ENCODE measurements around the gene GRB10.

GRB10 gene

DNA sequence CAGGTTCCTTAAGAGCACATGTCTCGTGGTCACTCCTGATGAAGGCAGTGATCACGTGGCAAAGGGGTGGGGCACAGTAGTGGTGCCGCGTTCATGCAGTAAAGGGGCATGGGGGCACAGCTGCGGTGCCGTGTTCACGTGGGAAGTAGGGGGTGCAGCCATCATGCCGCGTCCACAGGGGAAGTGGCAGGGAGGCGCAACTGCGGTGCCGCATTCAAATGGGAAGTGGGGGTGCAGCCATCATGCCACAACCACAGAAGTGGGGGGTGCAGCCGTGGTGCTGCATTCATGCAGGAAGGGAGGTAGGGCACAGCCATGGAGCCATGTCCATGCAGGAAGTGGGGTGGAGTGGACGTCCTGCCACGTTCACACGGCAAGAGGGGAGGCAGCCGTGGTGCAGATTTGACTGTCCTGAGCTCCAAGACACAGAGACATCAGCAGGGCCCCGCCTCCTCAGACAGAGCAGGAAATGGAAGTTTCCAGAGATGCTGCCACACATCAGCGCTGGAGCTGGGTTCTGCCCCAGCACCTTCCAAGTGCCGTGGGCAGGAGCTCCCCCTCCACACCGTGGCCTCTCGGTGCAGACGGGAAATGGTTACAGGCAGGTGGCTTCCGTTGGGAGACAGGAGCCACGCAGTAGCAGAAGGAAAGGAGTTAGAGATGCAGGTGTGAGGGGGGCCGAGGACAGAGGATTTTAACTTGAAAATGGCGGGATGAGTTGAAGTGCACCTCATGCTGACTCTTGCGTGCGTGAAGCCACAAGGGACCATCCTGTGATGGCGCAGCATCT, 122.5 kb downstream of the GRB10 start:
- H3K27ac ChIP-seq (ENCODE audit: low read depth, low read length) = no peak overlapping the region
- H3K27me3 ChIP-seq (ENCODE audit: control insufficient read depth, insufficient read depth, low read length) = no peaks in the 10 kb centered on the region
- no peak overlapping the region for H3K4me3 ChIP-seq (ENCODE audit: low read depth, low read length)
- H3K9me3 ChIP-seq (ENCODE audit: control insufficient read depth, insufficient read depth, low read depth, low read length) = no peaks in the 10 kb centered on the region
- H3K9ac ChIP-seq (ENCODE audit: low read length) = no peak overlapping the region
- peaks cover 34% of the 10 kb centered on the region; the same call in 1 of the 2 replicates for H3K36me3 ChIP-seq (ENCODE audit: control insufficient read depth, insufficient read depth, low read length)
- no peaks in the 10 kb centered on the region for H3K4me1 ChIP-seq (ENCODE audit: control insufficient read depth, insufficient read depth, low read length)

- H3K4me3 ChIP-seq (ENCODE audit: low read depth, low read length) = no peak overlapping the region
- H3K27me3 ChIP-seq (ENCODE audit: control insufficient read depth, insufficient read depth, low read length) = no peaks in the 10 kb centered on the region
- H3K36me3 ChIP-seq (ENCODE audit: control insufficient read depth, insufficient read depth, low read length) = peaks cover 33% of the 10 kb centered on the region; the same call in 1 of the 2 replicates
- no peak overlapping the region for H3K27ac ChIP-seq (ENCODE audit: low read depth, low read length)
- H3K9me3 ChIP-seq (ENCODE audit: control insufficient read depth, insufficient read depth, low read depth, low read length) = no peaks in the 10 kb centered on the region
- no peak overlapping the region for H3K9ac ChIP-seq (ENCODE audit: low read length)
- H3K4me1 ChIP-seq (ENCODE audit: control insufficient read depth, insufficient read depth, low read length) = no peaks in the 10 kb centered on the region
These were observed 123.2 kb downstream of the GRB10 start for GRCh38 chr7:50659329-50659965.

- H3K36me3 ChIP-seq (ENCODE audit: control insufficient read depth, insufficient read depth, low read length) = peaks cover 26% of the 10 kb centered on the region; the same call in 1 of the 2 replicates
- no peaks in the 10 kb centered on the region for H3K4me1 ChIP-seq (ENCODE audit: control insufficient read depth, insufficient read depth, low read length)
- no peaks in the 10 kb centered on the region for H3K27me3 ChIP-seq (ENCODE audit: control insufficient read depth, insufficient read depth, low read length)
- H3K4me3 ChIP-seq (ENCODE audit: low read depth, low read length) = no peak overlapping the region
- no peaks in the 10 kb centered on the region for H3K9me3 ChIP-seq (ENCODE audit: control insufficient read depth, insufficient read depth, low read depth, low read length)
- no peak overlapping the region for H3K9ac ChIP-seq (ENCODE audit: low read length)
- H3K27ac ChIP-seq (ENCODE audit: low read depth, low read length) = no peak overlapping the region
These were observed 124.0 kb downstream of the GRB10 start for GRCh38 chr7:50658696-50659095.

- Histone ChIP-seq H3K4me1 (ENCODE audit: control insufficient read depth, insufficient read depth, low read length) (no peaks in the 10 kb centered on the region), H3K27me3 (ENCODE audit: control insufficient read depth, insufficient read depth, low read length) (no peaks in the 10 kb centered on the region), H3K27ac (ENCODE audit: low read depth, low read length) (no peak overlapping the region), H3K36me3 (ENCODE audit: control insufficient read depth, insufficient read depth, low read length) (peaks cover 18% of the 10 kb centered on the region; the same call in 1 of the 2 replicates), H3K9me3 (ENCODE audit: control insufficient read depth, insufficient read depth, low read depth, low read length) (no peaks in the 10 kb centered on the region), H3K9ac (ENCODE audit: low read length) (no peak overlapping the region), H3K4me3 (ENCODE audit: low read depth, low read length) (no peak overlapping the region)
These were observed 124.8 kb downstream of the GRB10 start for GRCh38 chr7:50657912-50658311.

- Histone ChIP-seq H3K27ac (ENCODE audit: low read depth, low read length) (no peak overlapping the region), H3K27me3 (ENCODE audit: control insufficient read depth, insufficient read depth, low read length) (no peaks in the 10 kb centered on the region), H3K4me3 (ENCODE audit: low read depth, low read length) (no peak overlapping the region), H3K9me3 (ENCODE audit: control insufficient read depth, insufficient read depth, low read depth, low read length) (no peaks in the 10 kb centered on the region), H3K9ac (ENCODE audit: low read length) (no peak overlapping the region), H3K36me3 (ENCODE audit: control insufficient read depth, insufficient read depth, low read length) (peaks cover 17% of the 10 kb centered on the region; the same call in 1 of the 2 replicates), H3K4me1 (ENCODE audit: control insufficient read depth, insufficient read depth, low read length) (no peaks in the 10 kb centered on the region)
These were observed 125.3 kb downstream of the GRB10 start for GRCh38 chr7:50657341-50657873.

DNA sequence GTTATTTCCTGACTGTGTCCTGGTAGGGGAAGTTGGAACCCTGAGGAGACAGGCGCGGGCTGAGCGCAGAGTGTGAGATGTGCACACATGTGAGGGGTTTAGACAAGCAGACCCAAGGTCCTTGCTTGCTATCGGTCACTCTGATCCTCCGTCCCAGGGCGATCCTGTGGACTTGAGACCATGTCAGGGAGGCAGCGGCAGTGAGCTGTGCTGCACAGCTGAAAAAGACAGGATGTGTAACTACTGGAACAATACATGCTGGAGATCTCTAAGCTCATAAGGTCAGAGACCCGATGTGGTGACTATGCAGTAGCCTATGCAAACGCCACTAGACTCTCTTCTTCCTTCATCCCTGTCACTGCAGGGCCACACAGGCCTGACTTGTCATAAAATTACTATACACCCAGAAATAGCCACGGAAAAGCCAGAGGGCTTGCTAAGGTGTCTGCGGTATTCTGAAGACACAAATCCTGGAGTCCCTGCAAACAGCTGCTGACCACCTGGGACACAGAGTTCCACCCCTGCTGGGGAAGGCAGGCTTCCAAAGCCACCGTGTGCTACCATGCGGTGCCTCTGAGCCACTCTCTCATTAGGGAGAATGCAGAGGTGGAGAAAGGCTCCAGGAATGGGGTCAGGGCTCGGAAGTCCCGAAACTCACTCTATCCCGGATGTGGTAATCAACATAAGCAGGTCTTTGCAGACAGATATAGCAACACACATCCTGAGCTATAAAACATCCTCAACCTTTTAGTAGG, 126.4 kb downstream of the GRB10 start:
- Histone ChIP-seq H3K4me3 (ENCODE audit: low read depth, low read length) (no peak overlapping the region), H3K36me3 (ENCODE audit: control insufficient read depth, insufficient read depth, low read length) (peaks cover 6% of the 10 kb centered on the region; the same call in 1 of the 2 replicates), H3K9ac (ENCODE audit: low read length) (no peak overlapping the region), H3K27ac (ENCODE audit: low read depth, low read length) (no peak overlapping the region), H3K27me3 (ENCODE audit: control insufficient read depth, insufficient read depth, low read length) (no peaks in the 10 kb centered on the region), H3K9me3 (ENCODE audit: control insufficient read depth, insufficient read depth, low read depth, low read length) (no peaks in the 10 kb centered on the region), H3K4me1 (ENCODE audit: control insufficient read depth, insufficient read depth, low read length) (no peaks in the 10 kb centered on the region)

- H3K36me3 ChIP-seq (ENCODE audit: control insufficient read depth, insufficient read depth, low read length) = peaks cover 6% of the 10 kb centered on the region; the same call in 1 of the 2 replicates
- no peak overlapping the region for H3K4me3 ChIP-seq (ENCODE audit: low read depth, low read length)
- no peak overlapping the region for H3K9ac ChIP-seq (ENCODE audit: low read length)
- H3K4me1 ChIP-seq (ENCODE audit: control insufficient read depth, insufficient read depth, low read length) = no peaks in the 10 kb centered on the region
- H3K27me3 ChIP-seq (ENCODE audit: control insufficient read depth, insufficient read depth, low read length) = no peaks in the 10 kb centered on the region
- H3K9me3 ChIP-seq (ENCODE audit: control insufficient read depth, insufficient read depth, low read depth, low read length) = no peaks in the 10 kb centered on the region
- no peak overlapping the region for H3K27ac ChIP-seq (ENCODE audit: low read depth, low read length)
These were observed 127.2 kb downstream of the GRB10 start for GRCh38 chr7:50655490-50655889.

GRCh38 chr7:50655020-50655419, 127.7 kb downstream of the GRB10 start:
- Histone ChIP-seq H3K4me1 (ENCODE audit: control insufficient read depth, insufficient read depth, low read length) (no peaks in the 10 kb centered on the region), H3K4me3 (ENCODE audit: low read depth, low read length) (no peak overlapping the region), H3K9me3 (ENCODE audit: control insufficient read depth, insufficient read depth, low read depth, low read length) (no peaks in the 10 kb centered on the region), H3K27me3 (ENCODE audit: control insufficient read depth, insufficient read depth, low read length) (no peaks in the 10 kb centered on the region), H3K27ac (ENCODE audit: low read depth, low read length) (no peak overlapping the region), H3K9ac (ENCODE audit: low read length) (no peak overlapping the region), H3K36me3 (ENCODE audit: control insufficient read depth, insufficient read depth, low read length) (peaks cover 6% of the 10 kb centered on the region; the same call in 1 of the 2 replicates)

GRCh38 chr7:50653981-50654425, 128.7 kb downstream of the GRB10 start:
- no peaks in the 10 kb centered on the region for H3K4me1 ChIP-seq (ENCODE audit: control insufficient read depth, insufficient read depth, low read length)
- H3K27ac ChIP-seq (ENCODE audit: low read depth, low read length) = no peak overlapping the region
- no peaks in the 10 kb centered on the region for H3K27me3 ChIP-seq (ENCODE audit: control insufficient read depth, insufficient read depth, low read length)
- H3K9ac ChIP-seq (ENCODE audit: low read length) = no peak overlapping the region
- peaks cover 10% of the 10 kb centered on the region for H3K36me3 ChIP-seq (ENCODE audit: control insufficient read depth, insufficient read depth, low read length)
- no peaks in the 10 kb centered on the region for H3K9me3 ChIP-seq (ENCODE audit: control insufficient read depth, insufficient read depth, low read depth, low read length)
- no peak overlapping the region for H3K4me3 ChIP-seq (ENCODE audit: low read depth, low read length)

- Histone ChIP-seq H3K36me3 (ENCODE audit: control insufficient read depth, insufficient read depth, low read length) (peaks cover 8% of the 10 kb centered on the region), H3K9me3 (ENCODE audit: control insufficient read depth, insufficient read depth, low read depth, low read length) (no peaks in the 10 kb centered on the region), H3K4me1 (ENCODE audit: control insufficient read depth, insufficient read depth, low read length) (no peaks in the 10 kb centered on the region), H3K9ac (ENCODE audit: low read length) (no peak overlapping the region), H3K27me3 (ENCODE audit: control insufficient read depth, insufficient read depth, low read length) (no peaks in the 10 kb centered on the region), H3K27ac (ENCODE audit: low read depth, low read length) (no peak overlapping the region), H3K4me3 (ENCODE audit: low read depth, low read length) (no peak overlapping the region)
These were observed 129.4 kb downstream of the GRB10 start for GRCh38 chr7:50653126-50653864.
